ENCODE measurements around the gene IRF4.

The IRF4 gene

GRCh38 chr6:445571-446417 lies 54.2 kb downstream of the IRF4 start:
- DNase-seq: no peak

DNA sequence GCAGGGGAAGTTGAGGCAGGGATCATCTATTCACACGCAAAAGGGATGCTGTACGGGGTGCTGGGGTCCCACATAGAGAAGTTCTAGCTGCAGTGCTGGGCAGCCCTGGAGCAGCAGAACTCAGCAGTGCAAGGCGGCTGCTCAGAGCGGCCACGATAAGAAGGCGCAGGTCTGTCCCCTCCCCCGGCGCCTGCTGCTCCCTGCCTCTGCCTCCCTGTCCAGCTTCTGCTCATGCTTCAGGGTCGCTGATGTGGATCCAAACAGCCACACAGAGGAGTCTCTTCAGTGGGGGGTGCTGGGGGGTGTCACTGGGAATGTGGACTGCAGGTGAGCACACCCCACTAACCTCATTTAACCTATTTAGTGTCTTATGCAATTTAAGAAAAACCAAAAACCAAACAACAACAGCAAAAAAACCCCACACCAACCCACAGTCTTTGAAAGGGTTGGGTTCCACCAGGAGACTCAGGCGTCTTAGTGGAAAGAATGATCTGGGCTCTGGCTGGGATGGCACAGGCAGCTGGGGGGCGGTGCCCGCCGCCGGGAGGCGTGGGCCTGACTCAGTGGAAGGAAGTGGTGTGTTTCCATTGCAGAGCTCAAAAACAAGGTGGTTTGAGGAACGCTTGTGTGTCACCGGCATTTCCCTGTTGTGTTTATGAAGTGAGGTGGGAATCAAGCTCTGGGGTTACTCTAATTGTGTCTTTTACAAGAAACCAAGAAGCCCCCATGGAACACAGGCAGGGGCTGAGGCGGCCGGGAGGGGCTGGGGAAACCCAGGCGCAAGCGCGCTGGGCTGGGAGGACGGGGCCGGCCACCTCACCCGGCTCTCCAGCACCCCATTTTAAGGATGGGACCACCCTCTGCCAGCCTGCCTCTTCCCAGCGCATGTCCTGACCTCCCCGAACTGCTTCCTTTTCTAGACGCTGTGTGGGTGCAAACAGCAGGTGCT lies 55.1 kb downstream of the IRF4 start:
- DNase-seq: peak; percentile 89

DNA sequence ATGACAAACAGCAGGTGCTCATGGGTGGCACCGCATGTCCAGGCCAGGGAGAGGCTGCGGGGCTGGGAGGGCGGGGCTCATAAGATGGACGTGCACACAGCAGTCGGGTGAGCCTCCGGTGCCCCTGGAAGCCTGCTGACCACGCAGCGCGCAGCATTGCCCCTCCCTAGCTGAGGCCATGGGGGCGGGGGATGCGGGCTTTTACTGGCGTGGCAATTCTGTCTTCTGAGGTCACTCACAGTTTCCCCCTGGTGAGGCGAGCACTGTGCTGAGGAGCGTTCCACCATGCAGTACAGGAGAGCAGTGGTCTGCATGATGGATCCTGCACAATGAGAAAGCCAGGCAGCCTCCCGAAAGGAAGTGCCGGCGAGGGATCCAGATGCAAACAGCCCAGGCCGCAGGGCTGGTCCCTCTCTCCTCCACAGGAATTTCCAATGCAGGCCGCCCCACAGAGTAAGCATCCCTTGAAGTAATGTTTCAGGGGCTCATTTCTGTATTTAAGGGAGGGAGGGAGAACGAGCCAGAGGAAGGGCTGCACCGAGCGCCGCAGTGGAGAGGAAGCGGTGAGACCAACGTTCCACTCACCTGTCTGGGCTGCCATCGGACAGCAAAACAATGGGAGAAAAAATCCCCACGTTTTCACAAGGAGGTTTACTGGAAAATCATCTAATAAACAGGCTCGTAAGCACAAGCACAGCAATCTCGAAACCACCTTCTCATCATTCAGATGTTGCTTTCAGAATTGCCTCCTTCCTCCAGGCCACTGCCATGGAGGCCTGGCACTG lies 56.0 kb downstream of the IRF4 start:
- DNase-seq: peak; percentile 41

GRCh38 chr6:448296-449056 lies 56.9 kb downstream of the IRF4 start:
- DNase-seq: no peak

GRCh38 chr6:449057-449430 lies 57.5 kb downstream of the IRF4 start:
- no peak for DNase-seq

GRCh38 chr6:449486-450419 lies 58.2 kb downstream of the IRF4 start:
- DNase-seq: no peak

GRCh38 chr6:451336-451735 lies 59.8 kb downstream of the IRF4 start:
- DNase-seq: no peak

GRCh38 chr6:451847-452246 lies 60.3 kb downstream of the IRF4 start:
- no peak for DNase-seq

- DNase-seq: no peak
Measured at GRCh38 chr6:452301-453067, 60.9 kb downstream of the IRF4 start.

DNA sequence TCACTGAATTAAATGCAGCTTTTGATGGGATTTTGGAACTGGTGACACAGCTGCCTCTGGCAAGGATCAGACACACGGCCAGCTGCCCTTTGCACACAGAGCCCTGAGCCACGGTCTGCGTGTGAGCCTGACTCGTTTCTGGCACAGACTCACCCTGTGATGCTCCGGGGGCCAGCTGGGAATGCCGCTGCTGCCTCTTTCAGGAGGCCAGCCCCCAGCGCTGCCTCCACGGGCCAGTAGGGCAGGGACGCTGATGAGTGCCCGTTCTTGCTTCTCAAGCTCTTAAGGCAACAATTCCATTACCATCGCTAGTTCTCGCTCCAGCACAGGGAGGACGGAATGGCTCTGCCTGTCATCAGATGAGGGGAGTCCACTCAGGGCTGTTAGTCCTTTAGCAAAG lies 61.6 kb downstream of the IRF4 start:
- no peak for DNase-seq

DNA sequence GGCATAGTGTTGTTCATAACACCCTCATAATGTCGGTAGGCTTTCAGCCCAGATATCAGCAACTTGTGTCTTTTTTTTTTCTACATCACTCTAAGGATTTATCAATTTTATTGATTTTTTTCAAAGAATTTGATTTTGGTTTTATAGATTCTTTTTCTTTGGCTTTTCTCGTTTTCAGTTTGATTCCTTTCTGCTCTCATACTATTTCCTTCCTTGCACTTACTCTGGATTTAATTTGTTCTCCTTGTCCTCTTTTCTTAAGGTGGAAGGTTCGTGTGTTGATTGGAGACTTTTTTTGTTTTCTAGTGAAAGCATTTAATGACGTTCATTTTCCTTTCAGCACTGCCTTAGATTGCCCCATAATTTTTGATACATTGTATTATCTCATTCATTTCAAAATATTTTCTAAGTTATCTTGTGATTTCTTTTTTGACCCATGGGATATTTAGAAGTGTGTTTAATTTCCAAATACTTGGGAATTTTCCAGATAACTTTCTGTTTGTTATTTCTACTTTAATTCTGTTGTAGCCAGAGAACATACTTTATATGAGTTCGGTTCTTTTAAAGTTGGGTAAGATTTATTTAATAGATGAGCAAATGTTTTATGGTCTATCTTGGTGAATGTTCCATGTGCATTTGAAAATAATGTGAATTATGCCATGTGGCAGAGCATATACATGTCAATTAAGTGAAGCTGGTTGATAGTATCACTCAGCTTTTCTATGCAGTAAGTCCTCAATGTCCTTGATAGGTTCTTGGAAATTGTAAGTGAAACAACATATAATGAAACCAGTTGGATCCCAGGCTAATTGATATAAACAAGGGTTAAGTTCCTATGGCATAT lies 62.8 kb downstream of the IRF4 start:
- no peak for DNase-seq

- DNase-seq: peak; percentile 38
Measured at GRCh38 chr6:455006-455585, 63.5 kb downstream of the IRF4 start.

DNA sequence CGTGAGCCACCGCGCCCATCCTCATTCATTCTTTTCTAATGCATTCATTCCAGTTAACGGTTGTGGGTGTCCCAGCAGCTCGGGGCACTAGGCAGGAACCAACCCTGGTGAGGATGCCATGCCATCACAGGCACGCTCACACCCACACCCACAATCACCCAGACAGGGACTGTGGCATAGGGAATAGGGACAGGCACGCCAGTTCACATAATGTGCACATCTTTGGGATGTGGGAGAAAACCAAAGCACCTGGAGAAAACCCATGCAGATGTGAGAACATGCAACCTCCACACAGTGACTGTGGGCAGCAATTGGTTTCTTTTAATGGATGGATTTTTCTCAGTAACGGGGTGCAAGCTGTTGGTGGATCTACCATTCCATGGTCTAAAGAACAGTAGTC lies 64.3 kb downstream of the IRF4 start:
- no peak for DNase-seq

- no peak for DNase-seq
Measured at GRCh38 chr6:456358-456867, 64.9 kb downstream of the IRF4 start.

- DNase-seq: no peak
Measured at GRCh38 chr6:456887-457286, 65.3 kb downstream of the IRF4 start.

Data from CD4-positive, alpha-beta T cell treated with Interleukin-6 for 4 hours (primary cell).